KMS-11 (cell line): Measurements from ENCODE around the gene POLR3K.

Experiments
- H2AFZ ChIP-seq: fragments of 200-600 bp; sonication (generic); 2 replicates; pipeline ENCODE4 v1.6.1; 2016; ENCODE audit warnings: antibody characterized with exemption, mixed run types, low read depth
- H3K27ac ChIP-seq: fragments of 200-600 bp; sonication (generic); 2 replicates; pipeline ENCODE4 v1.6.1; 2016; ENCODE audit warnings: mild to moderate bottlenecking, mixed run types
- H3K27me3 ChIP-seq: fragments of 200-600 bp; sonication (generic); 2 replicates; pipeline ENCODE4 v1.6.1; 2017; ENCODE audit warnings: mild to moderate bottlenecking, low read depth, mixed run types, moderate library complexity; ENCODE audit not compliant: insufficient read depth
- H3K36me3 ChIP-seq: fragments of 200-600 bp; sonication (generic); 2 replicates; pipeline ENCODE4 v1.6.1; 2017; ENCODE audit warnings: mild to moderate bottlenecking, mixed run types; ENCODE audit not compliant: insufficient read depth
- H3K4me1 ChIP-seq: fragments of 200-600 bp; sonication (generic); 2 replicates; pipeline ENCODE4 v1.6.1; 2016; ENCODE audit warnings: mild to moderate bottlenecking, low read depth, mixed run types; ENCODE audit not compliant: poor library complexity, severe bottlenecking
- H3K4me2 ChIP-seq: fragments of 200-600 bp; sonication (generic); 2 replicates; pipeline ENCODE4 v1.7.0; 2016; ENCODE audit warnings: mild to moderate bottlenecking, mixed run types
- H3K4me3 ChIP-seq: fragments of 200-600 bp; sonication (generic); IDR thresholded peaks from 2 replicates; pipeline ENCODE4 v1.6.1; 2017; ENCODE audit warnings: low read depth, low read length, mixed read lengths; ENCODE audit not compliant: insufficient read depth
- H3K79me2 ChIP-seq: fragments of 200-600 bp; sonication (generic); 2 replicates; pipeline ENCODE4 v1.6.1; 2016; ENCODE audit warnings: low read depth, mixed run types; ENCODE audit not compliant: insufficient read depth
- H3K9ac ChIP-seq: fragments of 200-600 bp; sonication (generic); 2 replicates; pipeline ENCODE4 v1.6.1; 2016; ENCODE audit warnings: mild to moderate bottlenecking, mixed run types
- H4K20me1 ChIP-seq: fragments of 200-600 bp; sonication (generic); 2 replicates; pipeline ENCODE4 v1.6.1; 2016; ENCODE audit warnings: mild to moderate bottlenecking, mixed run types; ENCODE audit not compliant: insufficient read depth
- CTCF ChIP-seq: fragments of 200-600 bp; sonication (generic); conservative IDR thresholded peaks from 2 replicates; pipeline ENCODE4 v1.6.1; 2017; ENCODE audit warnings: low read depth, mild to moderate bottlenecking, antibody characterized with exemption, low read length, moderate library complexity, mixed read lengths

POLR3K gene

GRCh38 chr16:91484-91883 is 38.1 kb upstream of the POLR3K start:
- Histone ChIP-seq H3K27ac (no peak overlapping the region; the same call in 1 of the 2 replicates), H2AFZ (no peak overlapping the region), H3K79me2 (no peaks in the 10 kb centered on the region), H3K9ac (no peak overlapping the region), H4K20me1 (no peaks in the 10 kb centered on the region), H3K36me3 (no peaks in the 10 kb centered on the region; the same call in 1 of the 2 replicates), H3K4me3 (no peak overlapping the region), H3K4me1 (peaks cover 7% of the 10 kb centered on the region), H3K4me2 (no peak overlapping the region), H3K27me3 (no peaks in the 10 kb centered on the region)
- no peak for TF ChIP-seq CTCF

- H3K4me2 ChIP-seq = no peak overlapping the region
- no peaks in the 10 kb centered on the region for H3K79me2 ChIP-seq
- no peaks in the 10 kb centered on the region; the same call in 1 of the 2 replicates for H3K36me3 ChIP-seq
- H3K9ac ChIP-seq = no peak overlapping the region
- no peaks in the 10 kb centered on the region for H3K27me3 ChIP-seq
- H3K4me3 ChIP-seq = no peak overlapping the region
- H4K20me1 ChIP-seq = no peaks in the 10 kb centered on the region
- no peak overlapping the region for H3K27ac ChIP-seq
- peaks cover 9% of the 10 kb centered on the region for H3K4me1 ChIP-seq
- TF ChIP-seq CTCF = no peak
- H2AFZ ChIP-seq = no peak overlapping the region
Observed at GRCh38 chr16:89391-90302, 36.2 kb upstream of the POLR3K start.

GRCh38 chr16:88613-89012 is 35.2 kb upstream of the POLR3K start:
- Histone ChIP-seq H3K27ac (no peak overlapping the region), H3K4me1 (peaks cover 13% of the 10 kb centered on the region), H3K27me3 (no peaks in the 10 kb centered on the region), H3K4me3 (no peak overlapping the region), H2AFZ (no peak overlapping the region), H3K9ac (no peak overlapping the region), H3K79me2 (no peaks in the 10 kb centered on the region), H4K20me1 (no peaks in the 10 kb centered on the region), H3K36me3 (no peaks in the 10 kb centered on the region; the same call in 1 of the 2 replicates), H3K4me2 (no peak overlapping the region)
- no peak for TF ChIP-seq CTCF

GRCh38 chr16:86483-86952 is 33.1 kb upstream of the POLR3K start:
- no peak overlapping the region for H3K27ac ChIP-seq

More at GRCh38 chr16:86483-86952, 33.1 kb upstream of the POLR3K start:
- H2AFZ ChIP-seq = no peak overlapping the region
- no peak overlapping the region for H3K9ac ChIP-seq
- H3K36me3 ChIP-seq = no peaks in the 10 kb centered on the region; the same call in 1 of the 2 replicates
- no peak for TF ChIP-seq CTCF
- H3K4me3 ChIP-seq = no peak overlapping the region
- H3K4me2 ChIP-seq = no peak overlapping the region
- H3K79me2 ChIP-seq = no peaks in the 10 kb centered on the region
- H3K27me3 ChIP-seq = no peaks in the 10 kb centered on the region
- H3K4me1 ChIP-seq = peaks cover 12% of the 10 kb centered on the region
- no peaks in the 10 kb centered on the region for H4K20me1 ChIP-seq
